Parathyroid adenoma (tissue), 2 donors: ENCODE measurements around the gene NECTIN3.

Experiments
- H2AFZ ChIP-seq: fragments of 300-600 bp; sonication (generic); one replicate; pipeline ENCODE4 v1.7.0; 2017; ENCODE audit warnings: antibody characterized with exemption, mild to moderate bottlenecking
- H3K27ac ChIP-seq: fragments of 300-600 bp; sonication (generic); one replicate; pipeline ENCODE4 v1.7.0; 2017
- H3K27me3 ChIP-seq: fragments of 300-600 bp; sonication (generic); one replicate; pipeline ENCODE4 v1.7.0; 2017; ENCODE audit warnings: low read length; ENCODE audit not compliant: control insufficient read depth, insufficient read depth
- H3K36me3 ChIP-seq: fragments of 300-600 bp; sonication (generic); one replicate; pipeline ENCODE4 v1.7.0; 2017; ENCODE audit warnings: low read length; ENCODE audit not compliant: control insufficient read depth, insufficient read depth
- H3K4me1 ChIP-seq: fragments of 300-600 bp; sonication (generic); one replicate; pipeline ENCODE4 v1.7.0; 2017; ENCODE audit warnings: control low read depth
- H3K4me2 ChIP-seq: fragments of 300-600 bp; sonication (generic); one replicate; pipeline ENCODE4 v1.7.0; 2017; ENCODE audit warnings: low read length
- H3K4me3 ChIP-seq: fragments of 300-600 bp; sonication (generic); one replicate; pipeline ENCODE4 v1.7.0; 2017; ENCODE audit warnings: low read depth, low read length
- H3K79me2 ChIP-seq: fragments of 300-600 bp; sonication (generic); one replicate; pipeline ENCODE4 v1.7.0; 2017; ENCODE audit warnings: control low read depth
- H3K9ac ChIP-seq: fragments of 300-600 bp; sonication (generic); one replicate; pipeline ENCODE4 v1.7.0; 2017; ENCODE audit warnings: mild to moderate bottlenecking
- H3K9me3 ChIP-seq: fragments of 300-600 bp; sonication (generic); one replicate; pipeline ENCODE4 v1.7.0; 2017; ENCODE audit warnings: low read length; ENCODE audit not compliant: control insufficient read depth
- TF ChIP-seq, protein P1 (sequence below): fragments of 300-600 bp; sonication (generic); IDR thresholded peaks from one replicate; pipeline ENCODE4 v1.7.0; 2017; ENCODE audit warnings: antibody characterized with exemption, mild to moderate bottlenecking
- donor health status: primary hyperparathyroidism.

The NECTIN3 gene

DNA sequence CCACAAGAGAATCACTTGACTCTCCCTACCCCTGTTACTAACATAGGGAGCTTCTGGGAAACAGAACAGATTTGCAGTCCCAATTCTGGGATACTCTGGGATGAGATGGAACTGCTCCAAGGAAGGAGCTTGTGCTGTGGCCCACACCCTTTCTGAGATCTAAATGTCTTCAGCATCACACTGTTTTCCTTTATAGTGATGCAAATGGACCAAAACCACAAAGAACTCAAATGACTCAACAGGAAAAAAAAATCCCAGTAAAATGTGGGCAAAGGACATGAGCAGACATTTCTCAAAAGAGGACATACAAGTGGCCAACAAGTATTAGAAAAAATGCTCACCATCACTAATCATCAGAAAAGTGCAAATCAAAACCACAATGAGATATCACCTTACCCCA is 155.6 kb downstream of the NECTIN3 start:
- H3K36me3 ChIP-seq: no peaks in the 10 kb centered on the region
- TF ChIP-seq, protein P1, sequence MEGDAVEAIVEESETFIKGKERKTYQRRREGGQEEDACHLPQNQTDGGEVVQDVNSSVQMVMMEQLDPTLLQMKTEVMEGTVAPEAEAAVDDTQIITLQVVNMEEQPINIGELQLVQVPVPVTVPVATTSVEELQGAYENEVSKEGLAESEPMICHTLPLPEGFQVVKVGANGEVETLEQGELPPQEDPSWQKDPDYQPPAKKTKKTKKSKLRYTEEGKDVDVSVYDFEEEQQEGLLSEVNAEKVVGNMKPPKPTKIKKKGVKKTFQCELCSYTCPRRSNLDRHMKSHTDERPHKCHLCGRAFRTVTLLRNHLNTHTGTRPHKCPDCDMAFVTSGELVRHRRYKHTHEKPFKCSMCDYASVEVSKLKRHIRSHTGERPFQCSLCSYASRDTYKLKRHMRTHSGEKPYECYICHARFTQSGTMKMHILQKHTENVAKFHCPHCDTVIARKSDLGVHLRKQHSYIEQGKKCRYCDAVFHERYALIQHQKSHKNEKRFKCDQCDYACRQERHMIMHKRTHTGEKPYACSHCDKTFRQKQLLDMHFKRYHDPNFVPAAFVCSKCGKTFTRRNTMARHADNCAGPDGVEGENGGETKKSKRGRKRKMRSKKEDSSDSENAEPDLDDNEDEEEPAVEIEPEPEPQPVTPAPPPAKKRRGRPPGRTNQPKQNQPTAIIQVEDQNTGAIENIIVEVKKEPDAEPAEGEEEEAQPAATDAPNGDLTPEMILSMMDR: no peak
- peaks cover 2% of the 10 kb centered on the region for H3K9me3 ChIP-seq
- no peaks in the 10 kb centered on the region for H3K27me3 ChIP-seq
- no peak overlapping the region for H3K4me3 ChIP-seq
- no peak overlapping the region for H3K27ac ChIP-seq
- H2AFZ ChIP-seq: no peak overlapping the region
- no peaks in the 10 kb centered on the region for H3K79me2 ChIP-seq
- H3K9ac ChIP-seq: no peak overlapping the region
- H3K4me2 ChIP-seq: no peak overlapping the region
- no peaks in the 10 kb centered on the region for H3K4me1 ChIP-seq

DNA sequence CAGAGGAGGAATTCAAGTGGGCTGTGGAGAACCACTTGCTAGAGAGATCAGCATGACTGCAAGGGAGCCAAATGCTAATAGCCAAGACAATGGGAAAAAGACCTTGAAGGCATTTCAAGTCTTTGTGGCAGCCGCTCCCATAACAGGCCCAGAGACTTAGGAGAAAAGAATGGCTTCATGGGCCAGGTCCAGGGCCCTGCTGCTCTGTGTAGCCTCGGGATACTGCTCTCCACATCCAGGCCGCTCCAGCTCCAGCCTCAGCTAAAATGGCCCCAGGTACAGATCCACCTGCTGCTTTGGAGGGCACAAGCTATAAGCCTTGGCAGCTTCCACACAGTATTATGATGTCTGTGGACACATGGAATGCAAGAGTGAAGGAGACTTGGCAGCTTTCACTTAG is 157.7 kb downstream of the NECTIN3 start:
- Histone ChIP-seq H3K36me3 (no peaks in the 10 kb centered on the region), H3K27ac (no peak overlapping the region), H2AFZ (no peak overlapping the region), H3K4me2 (no peak overlapping the region), H3K27me3 (no peaks in the 10 kb centered on the region), H3K4me1 (no peaks in the 10 kb centered on the region), H3K79me2 (no peaks in the 10 kb centered on the region), H3K4me3 (no peak overlapping the region), H3K9me3 (peaks cover 2% of the 10 kb centered on the region), H3K9ac (no peak overlapping the region)
- TF ChIP-seq, protein P1: no peak

DNA sequence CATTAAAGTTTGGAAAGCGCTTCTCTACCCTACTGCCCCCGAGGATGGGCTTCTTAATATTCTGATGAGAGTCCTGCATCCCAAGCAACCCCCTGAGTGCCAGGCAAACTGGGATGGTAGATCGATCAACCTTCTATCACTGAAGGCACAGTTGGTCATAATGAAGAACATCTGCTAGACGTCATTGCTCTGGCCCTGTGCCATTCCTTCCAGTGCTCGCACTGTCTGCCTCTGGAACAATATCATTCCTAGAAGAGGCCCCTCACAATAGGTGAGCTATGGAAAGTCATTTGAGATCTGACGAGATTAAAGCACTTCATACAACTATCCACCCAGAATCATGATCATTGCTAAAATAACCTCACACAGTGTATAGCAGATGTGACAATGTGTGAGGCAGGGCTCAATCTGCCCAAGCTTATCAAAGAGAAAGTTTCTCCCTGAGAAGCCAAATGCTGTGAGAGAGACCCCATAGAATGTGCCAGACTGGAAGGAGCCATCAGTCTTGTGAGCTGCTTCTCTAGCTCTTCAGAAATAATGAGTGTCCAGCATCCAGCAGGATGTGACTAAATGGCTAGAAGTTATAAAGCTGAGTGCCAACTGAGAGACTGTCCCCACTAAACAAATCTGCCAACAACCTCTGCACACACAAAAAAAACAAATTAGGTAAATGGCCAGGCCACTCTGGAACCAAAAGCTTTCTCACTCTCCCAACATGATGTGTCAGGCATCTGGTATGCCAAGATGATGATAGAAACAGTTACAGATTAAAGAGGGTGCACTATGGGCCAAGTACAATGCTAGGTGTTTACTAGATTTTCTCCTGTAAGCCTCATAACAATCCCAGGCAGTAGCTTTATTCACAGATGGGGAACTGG is 165.5 kb downstream of the NECTIN3 start:
- Histone ChIP-seq H3K9me3 (no peaks in the 10 kb centered on the region), H3K27ac (no peak overlapping the region), H3K4me3 (no peak overlapping the region), H3K4me1 (no peaks in the 10 kb centered on the region), H3K4me2 (no peak overlapping the region), H3K27me3 (no peaks in the 10 kb centered on the region), H3K36me3 (no peaks in the 10 kb centered on the region), H2AFZ (no peak overlapping the region), H3K79me2 (no peaks in the 10 kb centered on the region), H3K9ac (no peak overlapping the region)
- TF ChIP-seq, protein P1: no peak

DNA sequence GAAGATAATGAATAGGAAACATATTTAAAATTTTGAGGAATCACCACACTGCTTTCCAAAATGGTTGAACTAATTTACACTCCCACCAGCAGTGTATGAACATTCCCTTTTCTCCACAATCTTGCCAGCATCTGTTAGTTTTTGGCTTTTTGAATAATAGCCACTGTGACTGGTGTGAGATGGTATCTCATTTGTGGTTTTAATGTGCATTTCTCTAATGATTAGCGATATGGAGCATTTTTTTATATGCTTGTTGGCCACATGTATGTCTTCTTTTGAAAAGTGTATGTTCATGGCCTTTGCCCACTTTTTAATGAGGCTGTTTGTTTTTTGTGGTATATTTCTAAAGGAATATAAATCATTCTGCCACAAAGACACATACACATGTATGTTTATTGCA is 166.3 kb downstream of the NECTIN3 start:
- H3K27ac ChIP-seq: no peak overlapping the region

More for the DNA sequence above, 166.3 kb downstream of the NECTIN3 start:
- Histone ChIP-seq H2AFZ (no peak overlapping the region), H3K9me3 (no peaks in the 10 kb centered on the region), H3K27me3 (no peaks in the 10 kb centered on the region), H3K4me1 (no peaks in the 10 kb centered on the region), H3K79me2 (no peaks in the 10 kb centered on the region), H3K9ac (no peak overlapping the region), H3K36me3 (no peaks in the 10 kb centered on the region), H3K4me2 (no peak overlapping the region), H3K4me3 (no peak overlapping the region)
- TF ChIP-seq, protein P1: no peak
